GM19351 (cell line): ENCODE results near the gene ANOS1.
"Not testable (repeated sequence)": the region's sequence is repeated elsewhere in the genome, so short reads cannot be mapped to it uniquely, and the experiment has no call there.

Source experiments
- ATAC-seq: cut with Tn5 transposase; IDR thresholded peaks from one replicate; pipeline ENCODE4 v1.9.1; 2021; ENCODE audit warnings: mild to moderate bottlenecking, moderate library complexity; ENCODE audit not compliant: unreplicated experiment

Gene ANOS1

DNA sequence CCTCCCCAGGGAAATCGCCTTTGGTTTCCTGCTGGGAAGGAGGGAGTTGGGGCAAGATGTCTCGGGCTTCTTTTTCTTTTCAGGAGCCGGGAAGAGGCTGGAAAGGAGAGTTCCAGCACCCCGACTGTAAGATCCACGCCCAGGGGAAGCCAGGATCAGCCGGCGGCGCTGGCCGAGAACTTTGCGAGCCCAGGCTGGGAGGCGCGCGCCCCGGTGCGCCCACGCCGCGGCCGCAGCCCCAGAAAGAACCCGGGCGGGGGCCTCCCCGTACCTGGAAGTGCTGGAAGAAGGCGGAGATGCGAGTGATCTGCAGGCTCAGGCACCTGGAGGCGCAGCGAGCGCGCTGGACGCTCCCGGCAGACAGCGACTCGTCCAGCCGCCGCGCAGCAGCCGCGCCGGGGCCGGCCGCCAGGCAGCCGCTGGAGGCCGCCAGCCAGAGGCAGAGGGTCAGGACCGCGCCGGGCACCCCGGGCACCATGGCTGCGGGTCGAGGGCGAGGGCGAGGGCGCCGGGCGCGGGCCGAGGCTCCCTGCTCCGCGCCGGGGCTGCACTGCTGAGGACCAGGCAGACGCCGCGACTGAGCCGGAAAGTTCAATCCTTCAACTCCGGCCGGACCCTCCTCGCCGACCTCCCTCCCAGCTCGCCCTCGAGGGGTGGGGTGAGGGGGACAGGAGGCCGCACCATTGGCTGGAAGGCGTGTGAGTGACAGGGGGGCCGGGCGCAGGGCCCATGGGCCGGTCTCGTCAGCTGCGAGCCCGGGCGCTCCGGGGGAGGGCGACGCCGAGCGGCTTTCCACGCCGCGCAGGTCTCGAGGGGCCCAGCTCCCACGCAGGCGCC lies at the start of gene ANOS1:
TSS of gene ANOS1 (minus strand) at position 579 of the 837 bp plus-strand sequence. CDS start at position 478, 101 bp downstream.
- no peak for ATAC-seq

DNA sequence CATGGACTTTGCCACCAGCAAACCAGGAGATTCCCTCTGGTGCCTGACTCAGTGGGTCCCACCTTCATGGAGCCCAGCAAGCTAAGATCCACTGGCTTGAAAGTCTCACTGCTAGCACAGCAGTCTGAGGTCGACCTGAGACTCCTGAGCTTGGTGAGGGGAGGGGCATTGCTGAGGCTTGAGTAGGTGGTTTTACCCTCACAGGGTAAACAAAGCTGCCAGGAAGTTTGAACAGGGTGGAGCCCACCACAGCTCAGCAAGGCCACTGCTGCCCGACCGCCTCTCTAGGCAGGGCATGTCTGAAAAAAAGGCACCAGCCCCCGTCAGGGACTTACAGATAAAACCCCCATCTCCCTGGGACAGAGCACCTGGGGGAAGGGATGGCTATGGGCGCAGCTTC lies 41.2 kb upstream of the ANOS1 start:
- ATAC-seq, result no peak

DNA sequence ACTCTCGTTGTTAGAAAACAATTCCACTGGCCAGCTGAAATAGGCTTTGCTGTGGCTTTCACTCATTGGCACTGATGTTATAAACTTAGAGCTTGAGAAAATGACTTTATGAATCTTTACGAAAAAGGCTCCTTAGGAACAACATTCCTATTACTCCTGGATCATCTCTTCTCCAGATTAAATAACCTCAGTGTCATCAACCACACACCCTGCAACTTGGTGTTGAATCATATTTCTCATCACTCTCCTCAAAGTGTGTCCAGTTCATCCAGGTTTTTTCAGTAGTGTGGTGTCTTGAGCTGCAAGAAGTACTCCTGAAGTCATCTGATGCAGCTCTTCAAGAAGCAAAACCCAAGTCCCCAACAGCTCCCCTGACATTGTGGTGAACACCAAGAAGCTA lies 28.1 kb upstream of the ANOS1 start:
- ATAC-seq, result no peak

GRCh38 chrX:8758706-8759105 lies 26.8 kb upstream of the ANOS1 start:
- ATAC-seq, result not testable (repeated sequence)

DNA sequence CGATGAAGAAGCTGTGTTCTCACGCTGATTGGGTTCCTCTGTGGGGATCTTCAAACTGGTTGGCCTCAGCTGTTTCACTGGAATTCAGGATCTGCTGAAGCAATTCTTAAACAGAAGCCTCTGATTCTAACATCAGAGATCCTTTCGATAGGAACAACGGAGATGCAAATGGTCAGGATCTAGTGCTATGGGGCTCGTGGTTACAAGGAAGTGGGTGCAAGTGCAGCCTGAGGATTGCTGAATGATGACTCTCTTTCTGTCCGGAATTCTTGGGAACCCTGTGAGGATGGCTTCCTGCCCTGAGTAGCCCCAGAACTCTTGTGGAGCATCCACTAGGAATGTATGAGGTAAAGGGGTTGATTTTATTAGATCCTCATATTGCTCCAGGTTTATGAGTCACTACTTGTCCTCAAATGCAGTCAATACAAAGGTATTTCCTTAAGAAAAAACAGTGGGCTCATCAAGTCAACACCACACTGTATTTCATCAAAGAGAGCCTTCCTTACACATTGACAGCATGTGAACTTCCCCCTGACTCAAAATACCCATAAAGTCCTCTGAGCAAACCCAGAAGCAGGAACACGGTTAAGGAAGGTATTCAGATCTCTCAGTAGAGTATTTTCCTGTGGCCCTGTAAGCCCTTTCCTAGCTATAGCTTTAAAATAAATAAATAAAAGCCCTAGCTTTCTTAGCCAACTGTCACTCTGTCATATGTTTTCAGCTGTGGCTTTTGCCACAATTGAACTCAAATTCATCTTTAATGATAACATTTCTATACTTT lies 25.9 kb upstream of the ANOS1 start:
- ATAC-seq, result not testable (repeated sequence)

- no peak for ATAC-seq
These were observed 23.9 kb upstream of the ANOS1 start for GRCh38 chrX:8755813-8756212.

GRCh38 chrX:8755116-8755515 lies 23.2 kb upstream of the ANOS1 start:
- ATAC-seq, result no peak

- ATAC-seq, result no peak
These were observed 17.8 kb upstream of the ANOS1 start for GRCh38 chrX:8749697-8750096.

- peak; percentile 88 for ATAC-seq
These were observed 16.9 kb upstream of the ANOS1 start for GRCh38 chrX:8748855-8749254.

GRCh38 chrX:8743126-8743732 lies 11.3 kb upstream of the ANOS1 start:
- ATAC-seq, result peak; percentile 75

GRCh38 chrX:8741981-8742380 lies 10.0 kb upstream of the ANOS1 start:
- ATAC-seq, result peak; percentile 55

DNA sequence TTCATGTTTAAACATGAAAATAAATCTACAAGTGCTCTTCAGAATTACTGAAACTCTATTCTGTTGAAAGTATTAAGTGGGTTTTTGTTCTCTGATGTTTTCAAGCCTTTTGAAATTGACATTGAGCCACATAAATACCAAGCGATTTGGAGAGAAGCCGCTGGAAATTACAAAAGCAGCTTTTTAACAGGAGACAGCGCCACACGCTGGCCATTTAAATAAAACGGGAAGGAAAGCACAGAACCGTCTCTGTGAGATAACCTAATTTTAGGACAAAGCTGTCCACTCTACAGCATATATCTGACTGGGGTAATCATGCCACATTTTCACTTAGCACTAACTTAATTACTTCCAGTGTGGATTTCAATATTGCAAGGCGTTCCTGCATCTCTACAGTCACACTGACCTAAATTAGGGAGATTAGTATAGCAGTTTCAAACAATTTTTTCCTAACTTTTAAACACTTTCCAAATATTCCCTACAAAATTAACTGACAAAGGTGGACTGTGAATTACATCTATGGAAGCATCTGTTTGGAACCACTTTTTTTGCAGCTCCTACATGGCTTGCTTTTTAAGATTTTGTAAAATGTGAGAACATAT lies 6.8 kb upstream of the ANOS1 start:
- peak; percentile 48 for ATAC-seq

DNA sequence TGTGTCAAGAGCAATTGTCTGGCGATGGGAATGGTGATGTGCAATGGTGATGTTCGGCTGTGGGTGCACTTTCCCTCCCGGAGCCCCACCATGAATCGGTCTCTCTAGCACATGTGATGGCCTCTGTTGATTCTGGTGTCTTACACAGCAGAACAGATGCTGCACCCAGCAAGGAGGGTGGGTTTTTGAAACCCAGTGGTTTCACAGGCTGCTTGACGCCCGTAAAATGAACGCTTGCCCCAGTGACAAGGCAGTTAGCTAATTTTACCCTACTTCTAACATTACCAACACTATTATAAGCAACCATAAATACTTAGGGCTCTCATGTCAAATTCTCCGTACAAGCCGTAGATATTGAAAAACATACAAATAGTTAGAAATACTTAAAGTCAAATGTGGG lies 5.9 kb upstream of the ANOS1 start:
- ATAC-seq, result no peak

GRCh38 chrX:8730812-8731558 lies 952 bp downstream of the ANOS1 start:
- no peak for ATAC-seq

DNA sequence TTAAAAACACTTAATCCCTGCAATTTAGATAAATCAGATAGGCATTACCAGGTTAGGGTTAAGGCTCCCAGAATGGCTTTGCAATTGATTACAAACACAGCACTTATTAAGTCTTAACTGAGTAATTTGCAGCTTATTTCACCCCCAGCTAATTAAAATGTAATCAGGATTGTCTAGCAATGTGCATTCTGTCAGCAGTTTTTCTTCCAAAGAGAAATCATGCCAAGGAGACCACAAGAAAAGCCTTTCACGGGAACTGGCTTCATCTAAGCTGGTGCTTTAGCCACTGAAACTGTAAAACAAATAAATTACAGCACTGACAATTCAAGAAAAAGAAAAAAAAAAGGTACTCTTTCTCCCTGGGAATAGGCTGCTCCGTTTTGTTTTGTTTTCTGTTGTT lies 2.1 kb downstream of the ANOS1 start:
- no peak for ATAC-seq

- no peak for ATAC-seq
These were observed 2.9 kb downstream of the ANOS1 start for GRCh38 chrX:8728932-8729535.

DNA sequence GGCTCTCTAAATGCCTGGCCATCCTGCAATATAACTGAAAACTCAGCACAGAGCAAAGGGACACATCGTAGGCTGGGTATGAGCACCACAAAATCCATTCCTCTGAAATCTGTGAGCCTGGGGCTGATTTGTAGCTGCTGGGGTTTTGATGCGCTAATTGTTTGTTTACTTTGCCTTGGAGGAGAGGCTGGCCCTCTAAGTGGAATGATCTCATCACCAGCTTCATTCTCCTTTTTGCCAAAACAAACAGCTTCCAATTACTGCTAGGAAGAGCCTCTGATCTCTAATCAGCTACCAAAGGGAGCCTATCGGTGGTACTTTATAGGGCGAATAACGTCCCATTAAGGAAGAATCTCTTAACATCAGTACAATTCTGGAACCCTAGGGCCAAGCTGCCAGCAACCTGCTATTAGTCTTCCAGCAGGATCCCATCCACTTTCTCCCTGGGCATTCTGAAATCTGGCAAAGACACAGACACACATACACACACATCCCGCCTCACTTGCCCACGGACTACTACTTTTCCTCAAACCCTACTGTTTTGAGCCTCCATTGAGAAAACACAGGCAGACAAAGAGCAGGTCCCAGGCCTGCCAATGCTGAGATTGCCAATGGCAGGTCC lies 5.8 kb downstream of the ANOS1 start:
- ATAC-seq, result no peak

- peak; percentile 68 for ATAC-seq
These were observed 7.6 kb downstream of the ANOS1 start for GRCh38 chrX:8724300-8724699.

DNA sequence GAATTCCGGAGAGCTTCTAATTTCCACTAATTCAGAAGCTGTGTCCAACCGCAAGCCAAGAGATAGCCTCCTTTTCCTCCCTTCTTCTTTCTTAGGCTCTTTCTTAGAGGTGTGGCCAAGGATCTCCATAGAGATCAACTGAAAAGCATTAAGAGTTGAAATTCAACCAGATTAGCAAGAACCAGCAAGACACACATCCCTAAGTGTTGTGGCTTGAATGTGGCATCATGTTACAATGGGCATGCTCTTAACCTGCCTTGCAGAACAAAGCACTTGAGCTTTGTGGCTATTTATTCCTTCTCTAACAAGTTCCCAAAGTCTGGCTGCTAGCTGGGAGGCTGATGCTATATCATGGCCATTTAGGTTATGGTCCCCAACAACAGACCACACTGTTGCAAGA lies 10.4 kb downstream of the ANOS1 start:
- no peak for ATAC-seq

DNA sequence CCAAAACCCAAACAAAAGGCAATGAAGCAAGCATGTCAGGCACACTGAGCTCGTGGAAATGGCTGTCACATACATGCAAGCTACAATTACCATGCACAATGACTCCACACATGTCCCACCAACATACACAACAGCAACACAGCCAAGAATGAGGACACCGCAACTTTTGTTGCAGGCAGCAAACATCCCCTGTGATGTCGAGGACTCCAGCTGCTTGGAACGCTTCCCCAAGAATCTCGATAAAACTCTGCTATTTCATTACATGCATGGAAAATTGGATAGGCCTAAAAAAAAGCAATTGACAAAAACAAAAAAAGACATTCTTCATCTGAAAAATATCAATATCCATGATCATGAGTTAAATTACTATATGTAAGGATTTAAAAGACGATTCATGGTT lies 11.8 kb downstream of the ANOS1 start:
- ATAC-seq, result no peak
